SIG-M5 (cell line): ENCODE results near the gene CXorf49B.
"Not testable (repeated sequence)": the region's sequence is repeated elsewhere in the genome, so short reads cannot be mapped to it uniquely, and the experiment has no call there.

Source experiments
- DNase-seq: peaks from one replicate; lab custom pipeline; 2025; lab: John Stamatoyannopoulos, UW

The CXorf49B gene

GRCh38 chrX:71763049-71763448 lies at the start of gene CXorf49B:
Gene CXorf49B, plus strand, starts transcription at chrX:71763349. Its CDS starts 75 bp downstream, at chrX:71763424.
- not testable (repeated sequence) for DNase-seq

- DNase-seq = not testable (repeated sequence)
These were observed 49.1 kb upstream of the CXorf49B start for GRCh38 chrX:71714064-71714463.

GRCh38 chrX:71715551-71715950 lies 47.6 kb upstream of the CXorf49B start:
- not testable (repeated sequence) for DNase-seq

GRCh38 chrX:71716323-71716722 lies 46.8 kb upstream of the CXorf49B start:
- DNase-seq = not testable (repeated sequence)

- not testable (repeated sequence) for DNase-seq
These were observed 45.0 kb upstream of the CXorf49B start, which contains the start of gene CXorf49 for GRCh38 chrX:71718185-71718584. Gene CXorf49, minus strand, starts transcription at chrX:71718285. Its CDS starts 134 bp downstream, at chrX:71718151.

- not testable (repeated sequence) for DNase-seq
These were observed 44.0 kb upstream of the CXorf49B start for GRCh38 chrX:71719195-71719594.

GRCh38 chrX:71720289-71720886 lies 42.8 kb upstream of the CXorf49B start:
- not testable (repeated sequence) for DNase-seq

GRCh38 chrX:71760688-71761281 lies 2.4 kb upstream of the CXorf49B start:
- DNase-seq = not testable (repeated sequence)

GRCh38 chrX:71764832-71765231 lies 1.7 kb downstream of the CXorf49B start:
- not testable (repeated sequence) for DNase-seq

GRCh38 chrX:71765613-71766012 lies 2.5 kb downstream of the CXorf49B start:
- DNase-seq = not testable (repeated sequence)

GRCh38 chrX:71767134-71767533 lies 4.0 kb downstream of the CXorf49B start:
- DNase-seq = not testable (repeated sequence)

- not testable (repeated sequence) for DNase-seq
These were observed 15.2 kb downstream of the CXorf49B start for GRCh38 chrX:71778322-71778721.

- DNase-seq = not testable (repeated sequence)
These were observed 19.2 kb downstream of the CXorf49B start for GRCh38 chrX:71782225-71782949.

GRCh38 chrX:71782950-71783299 lies 19.8 kb downstream of the CXorf49B start:
- DNase-seq = not testable (repeated sequence)

GRCh38 chrX:71783569-71784347 lies 20.6 kb downstream of the CXorf49B start:
- DNase-seq = not testable (repeated sequence)

- not testable (repeated sequence) for DNase-seq
These were observed 21.3 kb downstream of the CXorf49B start for GRCh38 chrX:71784348-71784983.

GRCh38 chrX:71806450-71806849 lies 43.3 kb downstream of the CXorf49B start:
- DNase-seq = not testable (repeated sequence)

- no peak for DNase-seq
These were observed 46.7 kb downstream of the CXorf49B start for GRCh38 chrX:71809886-71810285.

GRCh38 chrX:71814123-71814912 lies 51.2 kb downstream of the CXorf49B start:
- DNase-seq = no peak

GRCh38 chrX:71815121-71815905 lies 52.2 kb downstream of the CXorf49B start:
- no peak for DNase-seq
